SK-N-SH (cell line): ENCODE data around the gene TMEM26.

ENCODE experiments used
- EP300 ChIP-seq, 2 experiments: IDR thresholded peaks; 2 replicates each; pipeline versions ENCODE4 v1.4.0 to v1.6.1; 2012; ENCODE audit warnings: borderline replicate concordance in 1 of 2, low read depth in 1 of 2, low read length in 1 of 2
- EZH2phosphoT487 ChIP-seq: fragments of 200-600 bp; sonication (generic); IDR thresholded peaks from 2 replicates; pipeline ENCODE4 v1.6.1; 2017; ENCODE audit warnings: low read depth, mixed run types, mild to moderate bottlenecking, antibody characterized with exemption, moderate library complexity, borderline replicate concordance
- MXI1 ChIP-seq: IDR thresholded peaks from 2 replicates; pipeline ENCODE4 v1.6.1; 2012; ENCODE audit warnings: mild to moderate bottlenecking, low read depth, low read length, improper control_type of control experiment
- NFIC ChIP-seq: IDR thresholded peaks from 2 replicates; pipeline ENCODE4 v1.4.0; 2012; ENCODE audit warnings: borderline replicate concordance
- POLR2AphosphoS5 ChIP-seq: IDR thresholded peaks from 2 replicates; pipeline ENCODE4 v1.6.1; 2012; ENCODE audit warnings: low read depth, low read length
- RCOR1 ChIP-seq: fragments of 150-350 bp; IDR thresholded peaks from 2 replicates; pipeline ENCODE4 v1.6.1; 2017; ENCODE audit warnings: antibody characterized with exemption, low read length
- RFX5 ChIP-seq: IDR thresholded peaks from 2 replicates; pipeline ENCODE4 v1.6.1; 2012; ENCODE audit warnings: mild to moderate bottlenecking, improper control_type of control experiment, low read length
- RXRA ChIP-seq: IDR thresholded peaks from 2 replicates; pipeline ENCODE4 v1.4.0; 2012; ENCODE audit warnings: low read depth, mild to moderate bottlenecking, borderline replicate concordance
- TAF1 ChIP-seq: IDR thresholded peaks from 2 replicates; pipeline ENCODE4 v1.6.1; 2012; ENCODE audit warnings: low read depth, mild to moderate bottlenecking, low read length, moderate library complexity, borderline replicate concordance
- TEAD4 ChIP-seq: IDR thresholded peaks from 2 replicates; pipeline ENCODE4 v1.4.0; 2012; ENCODE audit warnings: mild to moderate bottlenecking, borderline replicate concordance; ENCODE audit not compliant: insufficient read depth
- YY1 ChIP-seq: IDR thresholded peaks from 2 replicates; pipeline ENCODE4 v1.4.0; 2012; ENCODE audit warnings: low read depth, mild to moderate bottlenecking
- TF ChIP-seq, protein P1 (sequence below): IDR thresholded peaks from 2 replicates; pipeline ENCODE4 v1.4.0; 2012; ENCODE audit warnings: low read depth
- TF ChIP-seq, protein P2 (sequence below): fragments of 200-600 bp; sonication (generic); IDR thresholded peaks from 2 replicates; pipeline ENCODE4 v1.6.1; 2017; ENCODE audit warnings: antibody characterized with exemption, mild to moderate bottlenecking, moderate library complexity
- TF ChIP-seq, protein P3 (sequence below): IDR thresholded peaks from 2 replicates; pipeline ENCODE4 v1.4.0; 2012; ENCODE audit warnings: low read depth, borderline replicate concordance

DNA sequence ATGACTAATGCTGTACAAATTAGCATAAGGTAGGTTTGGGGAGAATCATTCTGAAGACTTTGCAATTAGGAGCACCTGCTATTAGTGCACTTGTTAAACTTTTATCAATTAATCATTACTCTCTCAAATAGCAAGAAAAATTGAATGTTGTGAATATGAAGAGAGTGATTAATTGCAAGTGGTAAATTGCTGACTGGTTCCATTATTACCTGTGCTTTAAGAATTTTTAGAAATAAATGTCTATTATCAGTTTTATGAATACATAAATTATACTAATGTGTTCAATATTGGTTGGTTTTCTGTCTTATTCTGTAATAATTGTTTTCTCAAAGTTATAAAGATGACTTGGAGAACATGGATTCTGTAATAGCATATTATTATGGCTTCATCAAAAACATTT, 47.3 kb upstream of the TMEM26 start:
- TF ChIP-seq, protein P1, sequence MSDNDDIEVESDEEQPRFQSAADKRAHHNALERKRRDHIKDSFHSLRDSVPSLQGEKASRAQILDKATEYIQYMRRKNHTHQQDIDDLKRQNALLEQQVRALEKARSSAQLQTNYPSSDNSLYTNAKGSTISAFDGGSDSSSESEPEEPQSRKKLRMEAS, result no peak
- TF ChIP-seq YY1, result no peak
- TF ChIP-seq, protein P2, sequence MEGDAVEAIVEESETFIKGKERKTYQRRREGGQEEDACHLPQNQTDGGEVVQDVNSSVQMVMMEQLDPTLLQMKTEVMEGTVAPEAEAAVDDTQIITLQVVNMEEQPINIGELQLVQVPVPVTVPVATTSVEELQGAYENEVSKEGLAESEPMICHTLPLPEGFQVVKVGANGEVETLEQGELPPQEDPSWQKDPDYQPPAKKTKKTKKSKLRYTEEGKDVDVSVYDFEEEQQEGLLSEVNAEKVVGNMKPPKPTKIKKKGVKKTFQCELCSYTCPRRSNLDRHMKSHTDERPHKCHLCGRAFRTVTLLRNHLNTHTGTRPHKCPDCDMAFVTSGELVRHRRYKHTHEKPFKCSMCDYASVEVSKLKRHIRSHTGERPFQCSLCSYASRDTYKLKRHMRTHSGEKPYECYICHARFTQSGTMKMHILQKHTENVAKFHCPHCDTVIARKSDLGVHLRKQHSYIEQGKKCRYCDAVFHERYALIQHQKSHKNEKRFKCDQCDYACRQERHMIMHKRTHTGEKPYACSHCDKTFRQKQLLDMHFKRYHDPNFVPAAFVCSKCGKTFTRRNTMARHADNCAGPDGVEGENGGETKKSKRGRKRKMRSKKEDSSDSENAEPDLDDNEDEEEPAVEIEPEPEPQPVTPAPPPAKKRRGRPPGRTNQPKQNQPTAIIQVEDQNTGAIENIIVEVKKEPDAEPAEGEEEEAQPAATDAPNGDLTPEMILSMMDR, result no peak
- TF ChIP-seq RFX5, result no peak
- no peak for TF ChIP-seq RXRA
- no peak for TF ChIP-seq EZH2phosphoT487
- no peak for TF ChIP-seq TAF1
- TF ChIP-seq NFIC, result no peak
- no peak for TF ChIP-seq TEAD4
- no peak for TF ChIP-seq RCOR1
- no peak for TF ChIP-seq EP300 (IDR thresholded peaks at IDR 0.05; ENCODE audit: borderline replicate concordance in 1 of 2, low read depth in 1 of 2, low read length in 1 of 2)
- TF ChIP-seq MXI1, result no peak
- TF ChIP-seq, protein P3, sequence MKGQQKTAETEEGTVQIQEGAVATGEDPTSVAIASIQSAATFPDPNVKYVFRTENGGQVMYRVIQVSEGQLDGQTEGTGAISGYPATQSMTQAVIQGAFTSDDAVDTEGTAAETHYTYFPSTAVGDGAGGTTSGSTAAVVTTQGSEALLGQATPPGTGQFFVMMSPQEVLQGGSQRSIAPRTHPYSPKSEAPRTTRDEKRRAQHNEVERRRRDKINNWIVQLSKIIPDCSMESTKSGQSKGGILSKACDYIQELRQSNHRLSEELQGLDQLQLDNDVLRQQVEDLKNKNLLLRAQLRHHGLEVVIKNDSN, result no peak
- no peak for TF ChIP-seq POLR2AphosphoS5
